OCI-LY7 (cell line): ENCODE data around the gene VPS37D.

Experiments used
- CTCF ChIP-seq: fragments of 200-600 bp; sonication (generic); conservative IDR thresholded peaks from 2 replicates; pipeline ENCODE4 v1.5.1; 2014; ENCODE audit warnings: mild to moderate bottlenecking, antibody characterized with exemption, low read length, moderate library complexity, mixed read lengths
- EZH2phosphoT487 ChIP-seq: fragments of 200-600 bp; sonication (generic); IDR thresholded peaks from 2 replicates; pipeline ENCODE4 v1.6.1; 2018; ENCODE audit warnings: low read depth, borderline replicate concordance, mild to moderate bottlenecking, mixed run types, antibody characterized with exemption, low read length, moderate library complexity, mixed read lengths

DNA sequence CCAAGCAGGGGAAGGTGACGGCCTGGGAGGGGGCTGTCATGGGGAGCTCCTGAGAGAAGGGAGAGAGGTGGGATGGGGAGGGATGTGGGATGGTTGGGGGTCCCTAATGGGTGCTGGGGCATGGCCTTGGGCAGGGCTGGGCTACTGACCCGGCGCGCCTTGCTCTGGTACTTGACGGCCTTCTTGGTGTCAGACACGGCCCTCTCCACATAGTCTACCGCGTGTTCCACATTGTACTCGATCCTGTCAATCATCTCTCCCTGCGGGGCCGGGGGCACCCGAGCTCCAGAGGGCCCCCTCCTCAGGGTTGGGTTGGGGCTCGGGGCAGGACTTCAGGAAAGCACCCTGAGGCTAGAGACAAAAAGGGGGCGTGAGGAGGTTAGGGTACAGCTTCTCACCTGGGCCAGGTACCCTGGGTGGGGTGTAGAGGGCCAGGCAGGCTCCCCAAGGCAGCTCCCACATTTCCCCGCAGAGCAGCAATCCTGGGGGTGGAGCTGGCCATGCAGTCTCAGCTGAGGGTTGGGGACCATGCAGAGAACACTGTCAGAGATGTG, 33.0 kb downstream of the VPS37D start:
- TF ChIP-seq CTCF: no peak
- TF ChIP-seq EZH2phosphoT487: no peak
